HG03039 (cell line): ENCODE measurements around the gene DLL3.

Experiments used
- ATAC-seq: cut with Tn5 transposase; IDR thresholded peaks from one replicate; pipeline ENCODE4 v1.9.1; 2021; ENCODE audit warnings: mild to moderate bottlenecking, moderate library complexity; ENCODE audit not compliant: unreplicated experiment

The DLL3 gene

DNA sequence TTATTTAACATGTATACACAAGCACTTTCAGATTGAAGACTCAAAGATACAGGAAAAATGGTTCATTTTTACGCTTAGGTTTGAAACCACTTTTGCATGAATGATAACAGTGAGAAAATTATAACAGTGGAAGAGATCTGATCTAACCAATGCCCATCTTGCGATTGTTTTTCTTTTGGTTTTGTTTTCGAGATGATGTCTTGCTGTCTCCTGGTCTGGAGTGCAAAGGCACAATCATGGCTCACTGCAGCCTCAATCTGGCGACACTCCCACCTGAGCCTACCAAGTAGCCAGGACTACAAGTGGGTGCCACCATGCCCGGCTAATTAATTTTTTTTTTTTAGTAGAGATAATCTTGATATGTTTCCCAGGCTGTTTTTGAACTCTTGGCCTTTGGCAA, 51.5 kb downstream of the DLL3 start:
- ATAC-seq: no peak

DNA sequence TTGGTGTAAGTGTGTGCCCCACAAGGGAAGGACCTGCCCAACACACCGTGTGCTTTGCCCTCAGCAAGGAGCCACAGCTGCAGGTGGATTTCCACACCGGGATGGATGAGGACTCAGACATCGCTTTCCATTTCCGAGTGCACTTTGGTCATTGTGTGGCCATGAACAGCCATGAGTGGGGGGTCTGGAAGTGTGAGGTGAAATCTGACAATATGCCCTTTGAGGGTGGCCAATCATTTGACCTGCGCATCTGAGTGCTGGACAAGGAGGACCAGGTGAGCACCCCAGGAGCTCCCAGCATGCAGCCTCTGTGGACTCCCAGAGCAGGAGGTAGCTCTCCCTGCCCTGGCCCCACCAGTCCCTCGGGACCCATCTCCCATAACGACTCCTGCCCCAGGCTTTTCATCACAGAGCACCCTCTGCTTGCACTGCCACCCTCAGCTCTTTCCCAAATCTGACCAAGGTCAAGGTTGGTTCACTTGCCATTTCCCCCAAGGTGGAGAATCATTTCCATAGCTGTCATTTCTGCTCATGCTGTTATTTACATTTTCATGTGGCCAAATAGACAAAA, 54.4 kb downstream of the DLL3 start:
- ATAC-seq: no peak

DNA sequence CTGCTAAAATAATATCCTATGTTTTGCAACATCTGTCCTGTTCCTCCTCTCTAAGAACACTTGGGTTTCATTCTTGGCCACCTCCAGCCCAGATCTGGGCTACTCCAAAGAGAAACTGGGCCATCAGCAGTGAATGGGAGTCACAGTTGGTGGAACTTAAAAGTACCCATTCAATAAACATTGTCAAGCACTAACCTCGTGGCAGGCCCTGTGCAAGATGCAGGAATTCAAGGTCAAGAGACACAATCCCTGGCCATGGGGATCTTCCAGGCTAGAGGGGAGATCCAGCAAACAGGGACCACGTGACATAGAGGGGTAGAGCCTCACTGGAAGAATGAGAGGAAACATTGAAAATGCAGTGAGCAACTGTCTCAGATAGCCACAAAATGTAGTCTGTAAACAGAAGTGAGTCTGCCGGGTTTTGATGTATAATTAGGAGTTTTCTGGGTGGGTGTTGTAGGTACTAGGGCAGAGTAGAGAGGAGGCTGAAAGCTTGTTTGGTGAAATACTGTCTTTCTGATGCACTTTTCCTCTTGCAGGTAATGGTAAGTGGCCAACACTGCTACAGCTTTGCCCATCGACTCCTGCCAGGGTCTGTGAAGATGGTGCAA, 56.1 kb downstream of the DLL3 start:
- no peak for ATAC-seq

DNA sequence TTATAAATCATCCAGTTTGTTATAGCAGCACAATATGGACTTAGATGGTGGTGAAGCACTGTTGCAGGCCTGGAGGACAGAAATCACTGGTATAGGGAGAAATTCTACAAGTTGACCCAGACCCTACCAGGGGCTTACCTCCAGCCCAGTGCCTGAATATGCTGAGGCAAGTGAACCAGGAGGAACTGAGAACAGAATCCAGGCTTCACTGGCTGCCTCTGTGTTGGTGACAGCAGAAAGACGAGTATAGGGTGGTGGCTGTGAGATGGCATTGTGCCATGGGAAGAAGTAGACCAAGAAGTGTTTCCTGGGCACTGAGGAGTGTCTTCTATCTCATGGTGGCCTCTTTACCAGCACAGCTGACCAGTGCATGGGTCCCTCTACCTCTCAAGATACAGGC, 57.1 kb downstream of the DLL3 start:
- ATAC-seq: no peak
